Fibroblast of lung (primary cell): Measurements from ENCODE around the gene CRHR1. TPM values are rescaled to one million over a fixed set of nuclear protein-coding genes. Genes with fewer than 3 reads are reported as not detected.

ENCODE experiments used
- DNase-seq, 2 donors: peaks; one replicate each; pipeline versions ENCODE4 v3.0.0 to v3.0.0-alpha.2; 2010; ENCODE audit warnings: low read depth in 2 of 2
- H2AFZ ChIP-seq: 2 replicates; pipeline ENCODE4 v1.5.1; 2012; ENCODE audit warnings: low read length, control low read depth, inconsistent platforms
- H3K27ac ChIP-seq: 2 replicates; pipeline ENCODE4 v1.5.1; 2011; ENCODE audit warnings: low read length, control low read depth; ENCODE audit not compliant: insufficient read depth
- H3K27me3 ChIP-seq: 2 replicates; pipeline ENCODE4 v1.5.1; 2011; ENCODE audit warnings: mild to moderate bottlenecking, low read length; ENCODE audit not compliant: control insufficient read depth, insufficient read depth
- H3K36me3 ChIP-seq: 2 replicates; pipeline ENCODE4 v1.5.1; 2011; ENCODE audit warnings: low read length; ENCODE audit not compliant: control insufficient read depth, insufficient read depth
- H3K4me1 ChIP-seq: 2 replicates; pipeline ENCODE4 v1.5.1; 2011; ENCODE audit warnings: low read length; ENCODE audit not compliant: control insufficient read depth, insufficient read depth; ENCODE audit errors: extremely low read depth
- H3K4me2 ChIP-seq: 2 replicates; pipeline ENCODE4 v1.5.1; 2011; ENCODE audit warnings: low read length, control low read depth; ENCODE audit not compliant: insufficient read depth; ENCODE audit errors: extremely low read depth
- H3K4me3 ChIP-seq, 4 experiments: fragments of 200-600 bp in 1 of 4; sonication (generic) in 1 of 4; replicated peaks in 1 of 4; 2 replicates each; pipeline ENCODE4 v1.5.1; 2011 to 2016; ENCODE audit warnings: low read length in 4 of 4, low read depth in 3 of 4, mild to moderate bottlenecking in 3 of 4, control low read depth in 2 of 4, inconsistent platforms in 1 of 4, mixed read lengths in 1 of 4; ENCODE audit not compliant: insufficient read depth in 1 of 4; ENCODE audit errors: control extremely low read depth in 1 of 4
- H3K79me2 ChIP-seq: 2 replicates; pipeline ENCODE4 v1.5.1; 2012; ENCODE audit warnings: mild to moderate bottlenecking, low read length, inconsistent platforms; ENCODE audit not compliant: control insufficient read depth, insufficient read depth
- H3K9ac ChIP-seq: 2 replicates; pipeline ENCODE4 v1.5.1; 2011; ENCODE audit warnings: mild to moderate bottlenecking, low read length, control low read depth; ENCODE audit not compliant: insufficient read depth
- H3K9me3 ChIP-seq: 2 replicates; pipeline ENCODE4 v1.5.1; 2012; ENCODE audit warnings: low read depth, low read length; ENCODE audit not compliant: control insufficient read depth, insufficient read depth
- H4K20me1 ChIP-seq: 2 replicates; pipeline ENCODE4 v1.5.1; 2011; ENCODE audit warnings: low read length; ENCODE audit not compliant: control insufficient read depth, insufficient read depth; ENCODE audit errors: extremely low read depth
- EZH2 ChIP-seq: IDR thresholded peaks from 2 replicates; pipeline ENCODE4 v1.5.1; 2012; ENCODE audit warnings: low read length, control low read depth, mild to moderate bottlenecking; ENCODE audit errors: missing control alignments
- polyA plus RNA-seq, 2 donors: library from polyadenylated mRNA; depleted of rRNA in 1 of 2; stranded (reverse) in 1 of 2; unstranded in 1 of 2; fragments of >200 nt; gene quantifications; 2 replicates each; pipeline ENCODE4 v1.2.1, GENCODE V29; 2011 to 2012; ENCODE audit warnings: missing spikeins in 1 of 2
- total RNA-seq: library from RNA; depleted of rRNA; stranded (reverse); fragments of >200 nt; gene quantifications from 2 replicates; pipeline ENCODE4 v1.2.1, GENCODE V29; 2014
- TF ChIP-seq, protein P1 (sequence below), 2 donors: IDR thresholded peaks in 1 of 2; conservative IDR thresholded peaks in 1 of 2; 1 replicate in 1 of 2; 2 replicates in 1 of 2; pipeline ENCODE4 v1.5.1; 2011 to 2012; ENCODE audit warnings: low read length in 2 of 2, control low read depth in 1 of 2, inconsistent platforms in 1 of 2, low read depth in 1 of 2, mild to moderate bottlenecking in 1 of 2

CRHR1 gene
- total and polyA plus RNA-seq, 2 donors (not counting 1 experiment from before 2014, with no cell fraction given) = not detected

DNA sequence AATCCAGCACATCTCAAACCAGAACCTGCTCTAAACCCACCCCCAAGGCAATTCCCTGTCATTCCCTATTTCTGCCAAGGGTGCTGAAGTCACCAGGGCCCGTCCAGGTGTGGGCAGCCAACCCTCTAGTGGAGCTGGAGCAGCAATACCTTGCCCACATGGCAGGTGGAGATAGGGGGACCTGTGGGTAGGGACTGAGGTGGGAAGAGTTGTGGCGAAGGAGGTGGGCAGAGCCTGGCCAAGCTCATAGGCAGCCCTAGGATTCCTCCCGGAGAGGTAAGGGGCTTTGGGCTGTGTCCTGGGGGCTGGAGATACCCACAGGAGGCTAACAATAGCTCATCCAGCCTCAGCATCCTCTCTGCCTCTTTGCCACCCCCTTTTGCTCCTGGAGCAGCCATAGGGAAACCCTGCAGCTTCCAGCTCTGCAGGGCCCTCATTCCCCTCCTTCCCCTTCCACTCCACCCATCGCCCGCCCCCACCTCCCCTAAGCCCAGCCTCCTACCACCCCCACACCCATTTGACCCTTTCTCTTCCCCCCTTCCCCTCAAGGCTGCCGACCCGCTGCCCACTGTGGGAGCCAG lies 30.4 kb upstream of the CRHR1 start:
- H3K4me3 ChIP-seq = no peak overlapping the region
- no peak for TF ChIP-seq EZH2
- TF ChIP-seq, protein P1, sequence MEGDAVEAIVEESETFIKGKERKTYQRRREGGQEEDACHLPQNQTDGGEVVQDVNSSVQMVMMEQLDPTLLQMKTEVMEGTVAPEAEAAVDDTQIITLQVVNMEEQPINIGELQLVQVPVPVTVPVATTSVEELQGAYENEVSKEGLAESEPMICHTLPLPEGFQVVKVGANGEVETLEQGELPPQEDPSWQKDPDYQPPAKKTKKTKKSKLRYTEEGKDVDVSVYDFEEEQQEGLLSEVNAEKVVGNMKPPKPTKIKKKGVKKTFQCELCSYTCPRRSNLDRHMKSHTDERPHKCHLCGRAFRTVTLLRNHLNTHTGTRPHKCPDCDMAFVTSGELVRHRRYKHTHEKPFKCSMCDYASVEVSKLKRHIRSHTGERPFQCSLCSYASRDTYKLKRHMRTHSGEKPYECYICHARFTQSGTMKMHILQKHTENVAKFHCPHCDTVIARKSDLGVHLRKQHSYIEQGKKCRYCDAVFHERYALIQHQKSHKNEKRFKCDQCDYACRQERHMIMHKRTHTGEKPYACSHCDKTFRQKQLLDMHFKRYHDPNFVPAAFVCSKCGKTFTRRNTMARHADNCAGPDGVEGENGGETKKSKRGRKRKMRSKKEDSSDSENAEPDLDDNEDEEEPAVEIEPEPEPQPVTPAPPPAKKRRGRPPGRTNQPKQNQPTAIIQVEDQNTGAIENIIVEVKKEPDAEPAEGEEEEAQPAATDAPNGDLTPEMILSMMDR (conservative IDR thresholded peaks at IDR 0.05 in 1 of 2, IDR thresholded peaks at IDR 0.05 in 1 of 2; ENCODE audit: low read depth in 1 of 2, low read length in 2 of 2) = no peak
- no peaks in the 10 kb centered on the region for H4K20me1 ChIP-seq
- H3K36me3 ChIP-seq = no peaks in the 10 kb centered on the region
- no peak overlapping the region for H3K27ac ChIP-seq
- H3K9ac ChIP-seq = no peak overlapping the region
- DNase-seq = no peak
- no peaks in the 10 kb centered on the region for H3K27me3 ChIP-seq
- no peaks in the 10 kb centered on the region for H3K79me2 ChIP-seq
- no peak overlapping the region for H2AFZ ChIP-seq
- H3K9me3 ChIP-seq = no peaks in the 10 kb centered on the region
- H3K4me2 ChIP-seq = no peak overlapping the region
- H3K4me1 ChIP-seq = no peaks in the 10 kb centered on the region

DNA sequence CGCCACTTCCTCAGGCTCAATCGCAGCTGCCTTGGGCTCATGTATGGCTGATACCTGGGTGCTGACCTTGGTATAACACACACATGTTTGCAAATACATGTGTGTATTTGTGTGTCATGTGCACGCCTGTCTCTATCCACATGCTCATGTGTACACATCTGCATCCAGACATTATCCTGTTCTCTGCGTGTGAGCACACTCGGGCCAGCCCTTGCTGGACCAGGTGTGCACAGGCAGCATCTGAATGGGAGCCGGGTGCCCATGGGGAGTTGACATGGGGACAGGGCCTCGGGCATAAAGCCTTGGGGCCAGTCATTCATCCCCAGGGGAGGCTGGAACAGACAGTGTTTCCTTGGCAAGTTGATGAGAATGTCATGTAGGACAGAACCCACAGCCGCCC lies 29.1 kb upstream of the CRHR1 start:
- Histone ChIP-seq H3K79me2 (no peaks in the 10 kb centered on the region), H4K20me1 (no peaks in the 10 kb centered on the region), H3K4me3 (no peak overlapping the region), H3K4me2 (no peak overlapping the region), H3K9me3 (no peaks in the 10 kb centered on the region), H3K4me1 (no peaks in the 10 kb centered on the region), H3K27ac (no peak overlapping the region), H3K27me3 (no peaks in the 10 kb centered on the region), H3K9ac (no peak overlapping the region), H3K36me3 (no peaks in the 10 kb centered on the region), H2AFZ (no peak overlapping the region)
- no peak for TF ChIP-seq EZH2
- TF ChIP-seq, protein P1 (conservative IDR thresholded peaks at IDR 0.05 in 1 of 2, IDR thresholded peaks at IDR 0.05 in 1 of 2; ENCODE audit: low read depth in 1 of 2, low read length in 2 of 2) = no peak
- no peak for DNase-seq

DNA sequence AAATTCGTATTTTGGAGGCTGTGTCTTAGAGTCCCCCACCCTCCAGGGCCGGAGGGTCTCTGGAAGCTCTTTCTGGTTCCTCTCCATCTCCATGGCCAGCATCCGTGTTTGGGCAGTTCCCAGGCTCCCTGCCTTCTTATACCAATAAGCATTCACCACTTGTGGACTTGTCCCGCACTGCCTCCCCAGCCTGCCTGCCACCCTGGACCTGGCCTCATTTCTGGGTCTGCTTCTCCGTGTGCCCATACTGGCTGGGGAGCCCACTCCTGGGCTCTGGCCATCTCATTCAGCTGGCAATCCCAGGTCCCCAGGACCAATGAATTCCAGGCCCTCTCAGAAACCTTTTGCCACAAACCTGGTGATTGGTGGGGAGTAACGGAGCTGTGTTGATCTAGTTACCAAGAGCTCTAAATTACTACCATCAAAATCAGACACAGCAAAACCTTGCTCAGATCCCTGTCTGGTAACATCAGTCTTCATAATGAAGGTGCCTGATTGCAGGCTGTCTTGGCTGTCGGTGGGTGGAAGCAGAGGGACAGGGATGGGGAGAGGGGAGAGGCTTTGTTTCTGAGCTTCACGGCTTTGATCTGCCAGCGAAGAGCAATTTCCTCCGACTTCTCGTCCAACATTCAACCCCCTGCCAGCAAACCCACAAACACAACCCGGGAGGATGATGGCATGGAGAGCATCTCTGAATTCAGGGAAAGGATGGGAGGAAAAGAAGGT lies 27.7 kb upstream of the CRHR1 start:
- TF ChIP-seq, protein P1 (conservative IDR thresholded peaks at IDR 0.05 in 1 of 2, IDR thresholded peaks at IDR 0.05 in 1 of 2; ENCODE audit: low read depth in 1 of 2, low read length in 2 of 2) = no peak
- TF ChIP-seq EZH2 = no peak
- Histone ChIP-seq H3K9ac (no peak overlapping the region), H3K27ac (no peak overlapping the region), H3K4me2 (no peak overlapping the region), H2AFZ (no peak overlapping the region), H3K79me2 (no peaks in the 10 kb centered on the region), H3K4me1 (no peaks in the 10 kb centered on the region), H4K20me1 (no peaks in the 10 kb centered on the region), H3K36me3 (no peaks in the 10 kb centered on the region), H3K4me3 (no peak overlapping the region), H3K27me3 (no peaks in the 10 kb centered on the region), H3K9me3 (no peaks in the 10 kb centered on the region)
- DNase-seq = no peak
